Measurements from ENCODE around the gene RBM23. TPM values are rescaled to one million over a fixed set of nuclear protein-coding genes. Genes with fewer than 3 reads are reported as not detected.

Gene RBM23
- polyA plus RNA-seq, 1 experiment: 46.2 TPM

GRCh38 chr14:22908601-22909000, 10.3 kb downstream of the RBM23 start:
- ChIA-PET POLR2A (interaction anchor here (0.6 kb wide), 1 partner anchor 294 kb away, joined by 9 read pairs; no protein-coding TSS in a partner anchor), CTCF (interaction anchor here (0.6 to 1.3 kb wide), 2 partner anchors 67 to 352 kb away, joined by 5 to 6 read pairs; no protein-coding TSS in a partner anchor)
- no peak for TF ChIP-seq CTCF (IDR thresholded peaks at IDR 0.05; ENCODE audit: low read depth, low read length)
- Histone ChIP-seq H3K27me3 (ENCODE audit: control insufficient read depth, insufficient read depth, low read length) (no peaks in the 10 kb centered on the region), H3K27ac (ENCODE audit: low read depth, low read length) (no peak overlapping the region), H3K9me3 (ENCODE audit: control insufficient read depth, insufficient read depth, low read length) (no peaks in the 10 kb centered on the region), H3K4me3 (ENCODE audit: low read depth, low read length) (no peak overlapping the region)
- DNase-seq (ENCODE audit: low read depth, low spot score): no peak

GRCh38 chr14:22907429-22907828, 11.5 kb downstream of the RBM23 start:
- TF ChIP-seq CTCF (IDR thresholded peaks at IDR 0.05; ENCODE audit: low read depth, low read length): no peak
- Histone ChIP-seq H3K4me3 (ENCODE audit: low read depth, low read length) (no peak overlapping the region), H3K27ac (ENCODE audit: low read depth, low read length) (no peak overlapping the region), H3K27me3 (ENCODE audit: control insufficient read depth, insufficient read depth, low read length) (no peaks in the 10 kb centered on the region), H3K9me3 (ENCODE audit: control insufficient read depth, insufficient read depth, low read length) (no peaks in the 10 kb centered on the region)
- CTCF ChIA-PET: interaction anchor here (1.1 to 1.7 kb wide), 3 partner anchors 23 to 351 kb away, joined by 3 to 7 read pairs (median 6); no protein-coding TSS in a partner anchor
- no peak for DNase-seq (ENCODE audit: low read depth, low spot score)
- POLR2A ChIA-PET: no interaction called here

- Histone ChIP-seq H3K27me3 (ENCODE audit: control insufficient read depth, insufficient read depth, low read length) (no peaks in the 10 kb centered on the region), H3K4me3 (ENCODE audit: low read depth, low read length) (no peak overlapping the region), H3K9me3 (ENCODE audit: control insufficient read depth, insufficient read depth, low read length) (no peaks in the 10 kb centered on the region), H3K27ac (ENCODE audit: low read depth, low read length) (no peak overlapping the region)
- POLR2A ChIA-PET: no interaction called here
- TF ChIP-seq CTCF (IDR thresholded peaks at IDR 0.05; ENCODE audit: low read depth, low read length): no peak
- no peak for DNase-seq (ENCODE audit: low read depth, low spot score)
- CTCF ChIA-PET: no interaction called here
These were observed 12.9 kb downstream of the RBM23 start for GRCh38 chr14:22906073-22906472.

- POLR2A ChIA-PET: no interaction called here
These were observed 13.3 kb downstream of the RBM23 start for GRCh38 chr14:22905627-22906026.

GRCh38 chr14:22903742-22904087, 15.2 kb downstream of the RBM23 start:
- no peak for DNase-seq (ENCODE audit: low read depth, low spot score)
- no peaks in the 10 kb centered on the region for H3K27me3 ChIP-seq (ENCODE audit: control insufficient read depth, insufficient read depth, low read length)
- TF ChIP-seq CTCF (IDR thresholded peaks at IDR 0.05; ENCODE audit: low read depth, low read length): no peak
- H3K9me3 ChIP-seq (ENCODE audit: control insufficient read depth, insufficient read depth, low read length): no peaks in the 10 kb centered on the region
- H3K4me3 ChIP-seq (ENCODE audit: low read depth, low read length): no peak overlapping the region
- ChIA-PET CTCF (interaction anchor here (1.5 to 9.0 kb wide), 4 partner anchors 31 to 348 kb away, joined by 3 to 89 read pairs (median 44); partner anchors contain the start of gene LRP10), POLR2A (no interaction called here)
- no peak overlapping the region for H3K27ac ChIP-seq (ENCODE audit: low read depth, low read length)

More at GRCh38 chr14:22905627-22906026, 13.3 kb downstream of the RBM23 start:
- Histone ChIP-seq H3K27ac (ENCODE audit: low read depth, low read length) (no peak overlapping the region), H3K9me3 (ENCODE audit: control insufficient read depth, insufficient read depth, low read length) (no peaks in the 10 kb centered on the region), H3K27me3 (ENCODE audit: control insufficient read depth, insufficient read depth, low read length) (no peaks in the 10 kb centered on the region), H3K4me3 (ENCODE audit: low read depth, low read length) (no peak overlapping the region)
- no peak for DNase-seq (ENCODE audit: low read depth, low spot score)
- TF ChIP-seq CTCF (IDR thresholded peaks at IDR 0.05; ENCODE audit: low read depth, low read length): no peak
- CTCF ChIA-PET: no interaction called here
